Natural killer cell (primary cell): Measurements from ENCODE around the gene KRT79. TPM values are rescaled to one million over a fixed set of nuclear protein-coding genes. Genes with fewer than 3 reads are reported as not detected.

Experiments used
- ATAC-seq, 3 donors: fragments of 150-1000 bp in 2 of 3; fragments of 200-7000 bp in 1 of 3; cut with Tn5 transposase; 1 replicate in 1 of 3; 2 replicates in 2 of 3; pipeline ENCODE4 v1.10.0; 2021; ENCODE audit warnings: mild to moderate bottlenecking in 2 of 3, moderate library complexity in 2 of 3
- DNase-seq, 2 donors: peaks; one replicate each; pipeline versions ENCODE4 v3.0.0 to v3.0.0-alpha.2; 2013 to 2021; ENCODE audit warnings: mixed read lengths in 1 of 2
- H3K27ac ChIP-seq: one replicate; pipeline ENCODE4 v1.5.1; 2013; ENCODE audit warnings: mild to moderate bottlenecking, low read length
- H3K27me3 ChIP-seq: one replicate; pipeline ENCODE4 v1.6.1; 2013; ENCODE audit warnings: low read length; ENCODE audit not compliant: control insufficient read depth, insufficient read depth
- H3K36me3 ChIP-seq: one replicate; pipeline ENCODE4 v1.6.1; 2013; ENCODE audit warnings: low read length; ENCODE audit not compliant: control insufficient read depth, insufficient read depth
- H3K4me1 ChIP-seq: one replicate; pipeline ENCODE4 v1.6.1; 2013; ENCODE audit warnings: low read length; ENCODE audit not compliant: control insufficient read depth, insufficient read depth
- H3K4me3 ChIP-seq: one replicate; pipeline ENCODE4 v1.5.1; 2013; ENCODE audit warnings: low read length
- H3K9me3 ChIP-seq: one replicate; pipeline ENCODE4 v1.6.1; 2013; ENCODE audit warnings: low read length; ENCODE audit not compliant: control insufficient read depth, insufficient read depth
- H3K27ac Mint-ChIP-seq, 2 donors: one replicate each; pipeline ENCODE4 v1.8.0; 2022; ENCODE audit warnings: mild to moderate bottlenecking in 2 of 2, mixed read lengths in 2 of 2, moderate library complexity in 1 of 2
- H3K27me3 Mint-ChIP-seq, 2 donors: one replicate each; pipeline ENCODE4 v1.8.0; 2022; ENCODE audit warnings: low read depth in 2 of 2, mixed read lengths in 2 of 2
- H3K36me3 Mint-ChIP-seq: one replicate; pipeline ENCODE4 v1.8.0; 2022; ENCODE audit warnings: mixed read lengths
- H3K4me1 Mint-ChIP-seq, 2 donors: one replicate each; pipeline ENCODE4 v1.8.0; 2022; ENCODE audit warnings: mixed read lengths in 2 of 2
- H3K4me3 Mint-ChIP-seq: one replicate; pipeline ENCODE4 v1.8.0; 2022; ENCODE audit warnings: mild to moderate bottlenecking, moderate library complexity, mixed read lengths
- H3K9me3 Mint-ChIP-seq, 2 donors: one replicate each; pipeline ENCODE4 v1.8.0; 2022; ENCODE audit warnings: mixed read lengths in 2 of 2
- CTCF ChIP-seq: fragments of 200-600 bp; IDR thresholded peaks from one replicate; pipeline ENCODE4 v1.8.0; 2022; ENCODE audit warnings: antibody characterized with exemption
- WGBS: methylation state at CpG from one replicate; pipeline ENCODE4 v1.1.7; 2013; ENCODE audit warnings: missing lambda C conversion rate; ENCODE audit not compliant: insufficient coverage; 5-methylcytosine and 5-hydroxymethylcytosine counted together
- intact Hi-C: fragments of 100-400 bp; cut with micrococcal nuclease; formaldehyde crosslinking; loops from one replicate; pipeline ENCODE4 v1.14.2; 2022
- total RNA-seq, 4 donors: library from RNA; stranded (reverse); fragments of 120-200 nt in 1 of 4; gene quantifications; one replicate each; pipeline versions ENCODE4 v1.2.3 to v1.2.4, GENCODE V29; 2013 to 2022

KRT79 gene
- total RNA-seq, 3 donors from 2014 or later (not counting 1 experiment from before 2014, with no cell fraction given) = 0.18 TPM; not detected in 2

- no peaks in the 10 kb centered on the region for H3K36me3 Mint-ChIP-seq
- no peak for TF ChIP-seq CTCF
- no peak overlapping the region for H3K4me3 Mint-ChIP-seq
- H3K4me1 Mint-ChIP-seq = peaks cover 4% of the 10 kb centered on the region in 2 donors
- H3K4me3 ChIP-seq = no peak overlapping the region
- no peak overlapping the region for H3K27ac Mint-ChIP-seq
- intact Hi-C loops = no loop called here
- DNase-seq = no peak
- no peaks in the 10 kb centered on the region for H3K4me1 ChIP-seq
- H3K36me3 ChIP-seq = no peaks in the 10 kb centered on the region
- no peak overlapping the region for H3K27ac ChIP-seq
- H3K9me3 Mint-ChIP-seq = no peaks in the 10 kb centered on the region
- no peaks in the 10 kb centered on the region for H3K27me3 ChIP-seq
- H3K9me3 ChIP-seq = no peaks in the 10 kb centered on the region
- peaks cover 6 to 8% of the 10 kb centered on the region in 2 donors for H3K27me3 Mint-ChIP-seq
- 87% methylated on average over 9 of the region's 9 CpGs for WGBS
- no peak for ATAC-seq
Measured at GRCh38 chr12:52811191-52812072, 22.7 kb downstream of the KRT79 start.

GRCh38 chr12:52810554-52810953, 23.6 kb downstream of the KRT79 start:
- no peak for ATAC-seq
- Mint-ChIP-seq H3K9me3 (no peaks in the 10 kb centered on the region), H3K27me3 (peaks cover 6 to 8% of the 10 kb centered on the region in 2 donors), H3K4me1 (peaks cover 4% of the 10 kb centered on the region in 2 donors), H3K36me3 (no peaks in the 10 kb centered on the region), H3K27ac (no peak overlapping the region), H3K4me3 (no peak overlapping the region)
- H3K4me3 ChIP-seq = no peak overlapping the region
- H3K36me3 ChIP-seq = no peaks in the 10 kb centered on the region
- intact Hi-C loops = no loop called here
- no peak for DNase-seq
- no peak for TF ChIP-seq CTCF
- H3K4me1 ChIP-seq = no peaks in the 10 kb centered on the region
- WGBS = 59% methylated on average over 4 of the region's 5 CpGs
- H3K27ac ChIP-seq = no peak overlapping the region
- H3K27me3 ChIP-seq = no peaks in the 10 kb centered on the region
- no peaks in the 10 kb centered on the region for H3K9me3 ChIP-seq

- DNase-seq = no peak
- no peak for TF ChIP-seq CTCF
- H3K4me3 Mint-ChIP-seq = no peak overlapping the region
- Histone ChIP-seq H3K36me3 (no peaks in the 10 kb centered on the region), H3K27me3 (no peaks in the 10 kb centered on the region), H3K27ac (no peak overlapping the region), H3K4me1 (no peaks in the 10 kb centered on the region), H3K4me3 (no peak overlapping the region), H3K9me3 (no peaks in the 10 kb centered on the region)
- 84% methylated on average over 7 of the region's 7 CpGs for WGBS
- no peak overlapping the region for H3K27ac Mint-ChIP-seq
- intact Hi-C loops = no loop called here
- no peak for ATAC-seq
- no peaks in the 10 kb centered on the region for H3K36me3 Mint-ChIP-seq
- peaks cover 2 to 5% of the 10 kb centered on the region in 2 donors for H3K27me3 Mint-ChIP-seq
- H3K4me1 Mint-ChIP-seq = peaks cover under 1% of the 10 kb centered on the region in 2 donors
- no peaks in the 10 kb centered on the region for H3K9me3 Mint-ChIP-seq
Measured at GRCh38 chr12:52809166-52809565, 24.9 kb downstream of the KRT79 start.
